ENCODE measurements around the gene CEP63. TPM values are rescaled to one million over a fixed set of nuclear protein-coding genes. Genes with fewer than 3 reads are reported as not detected.

CEP63 gene
- total and polyA plus RNA-seq, 2 experiments from 2014 or later, result 15.1 to 53.9 TPM

- TF ChIP-seq ETS1 (IDR thresholded peaks at IDR 0.05) (no peak), ZNF331 (CRISPR knock-in tag; IDR thresholded peaks at IDR 0.05; ENCODE audit: low read depth) (no peak)
- TF ChIP-seq, protein P1, sequence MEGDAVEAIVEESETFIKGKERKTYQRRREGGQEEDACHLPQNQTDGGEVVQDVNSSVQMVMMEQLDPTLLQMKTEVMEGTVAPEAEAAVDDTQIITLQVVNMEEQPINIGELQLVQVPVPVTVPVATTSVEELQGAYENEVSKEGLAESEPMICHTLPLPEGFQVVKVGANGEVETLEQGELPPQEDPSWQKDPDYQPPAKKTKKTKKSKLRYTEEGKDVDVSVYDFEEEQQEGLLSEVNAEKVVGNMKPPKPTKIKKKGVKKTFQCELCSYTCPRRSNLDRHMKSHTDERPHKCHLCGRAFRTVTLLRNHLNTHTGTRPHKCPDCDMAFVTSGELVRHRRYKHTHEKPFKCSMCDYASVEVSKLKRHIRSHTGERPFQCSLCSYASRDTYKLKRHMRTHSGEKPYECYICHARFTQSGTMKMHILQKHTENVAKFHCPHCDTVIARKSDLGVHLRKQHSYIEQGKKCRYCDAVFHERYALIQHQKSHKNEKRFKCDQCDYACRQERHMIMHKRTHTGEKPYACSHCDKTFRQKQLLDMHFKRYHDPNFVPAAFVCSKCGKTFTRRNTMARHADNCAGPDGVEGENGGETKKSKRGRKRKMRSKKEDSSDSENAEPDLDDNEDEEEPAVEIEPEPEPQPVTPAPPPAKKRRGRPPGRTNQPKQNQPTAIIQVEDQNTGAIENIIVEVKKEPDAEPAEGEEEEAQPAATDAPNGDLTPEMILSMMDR (conservative IDR thresholded peaks at IDR 0.05; ENCODE audit: low read depth in 2 of 2), result no peak
Measured at GRCh38 chr3:134522541-134522940, 36.7 kb downstream of the CEP63 start (continued).

DNA sequence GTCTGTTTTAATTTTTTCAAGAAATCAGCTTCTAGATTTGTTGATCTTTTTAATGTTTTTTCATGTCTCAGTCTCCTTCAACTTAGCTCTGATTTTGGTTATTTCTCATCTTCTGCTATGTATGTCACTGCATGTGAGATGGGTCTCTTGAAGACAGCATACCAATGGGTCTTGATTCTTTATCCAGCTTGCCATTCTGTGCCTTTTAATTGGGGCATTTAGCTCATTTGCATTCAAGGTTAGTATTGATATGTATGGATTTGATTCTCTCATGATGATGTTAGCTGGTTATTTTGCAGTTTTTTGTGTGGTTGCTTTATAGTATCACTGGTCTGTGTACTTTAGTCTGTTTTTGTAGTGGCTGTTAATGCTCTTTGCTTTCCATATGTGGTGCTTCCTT is 39.4 kb downstream of the CEP63 start:
- ATAC-seq, result no peak
- Histone ChIP-seq H3K79me2 (replicated peaks; ENCODE audit: insufficient read depth) (peaks cover 30% of the 10 kb centered on the region), H3F3A (replicated peaks; ENCODE audit: low read depth) (no peaks in the 10 kb centered on the region), H3K4me2 (no peak overlapping the region), H3K27ac (ENCODE audit: low read depth) (no peak overlapping the region), H3K36me3 (ENCODE audit: insufficient read depth) (peaks cover 4% of the 10 kb centered on the region; the same call in 1 of the 2 replicates), H2AFZ (no peak overlapping the region), H3K4me3 (no peak overlapping the region), H4K20me1 (replicated peaks; ENCODE audit: insufficient read depth) (no peaks in the 10 kb centered on the region), H3K4me1 (ENCODE audit: insufficient read depth) (no peaks in the 10 kb centered on the region), H3K27me3 (ENCODE audit: insufficient read depth) (no peaks in the 10 kb centered on the region), H3K9me2 (ENCODE audit: insufficient read depth) (no peaks in the 10 kb centered on the region)
- Mint-ChIP-seq H3K4me3 (no peak overlapping the region), H3K4me1 (peaks cover 6% of the 10 kb centered on the region; the same call in 2 of the 3 replicates), H3K27me3 (ENCODE audit: insufficient read depth, low read depth, poor library complexity) (no peaks in the 10 kb centered on the region), H3K27ac (no peak overlapping the region), H3K9me3 (peaks cover 39% of the 10 kb centered on the region), H3K36me3 (ENCODE audit: low read depth) (peaks cover 52% of the 10 kb centered on the region)
- DNase-seq (ENCODE audit: low spot score), result no peak
- TF ChIP-seq STAT1 (IDR thresholded peaks at IDR 0.05; ENCODE audit: unreplicated experiment) (no peak), EZH2 (IDR thresholded peaks at IDR 0.05; ENCODE audit: low read depth, unreplicated experiment) (no peak), JUNB (IDR thresholded peaks at IDR 0.05; ENCODE audit: unreplicated experiment) (no peak), NANOG (IDR thresholded peaks at IDR 0.05; ENCODE audit: borderline replicate concordance) (no peak), ZNF331 (CRISPR knock-in tag; IDR thresholded peaks at IDR 0.05; ENCODE audit: low read depth) (no peak), ZNF462 (CRISPR knock-in tag; IDR thresholded peaks at IDR 0.05) (no peak), CREB1 (CRISPR knock-in tag; IDR thresholded peaks at IDR 0.05; ENCODE audit: low read depth) (no peak), EZH2phosphoT487 (IDR thresholded peaks at IDR 0.05; ENCODE audit: unreplicated experiment) (no peak)
- TF ChIP-seq, protein P1 (conservative IDR thresholded peaks at IDR 0.05; ENCODE audit: low read depth in 2 of 2), result no peak
